NCI-H345 treated with DMSO at 0.1 percent for 48 hours (cell line): Measurements from ENCODE around the gene SPANXN2.
"Not testable (repeated sequence)": the region's sequence is repeated elsewhere in the genome, so short reads cannot be mapped to it uniquely, and the experiment has no call there.

ENCODE experiments used
- DNase-seq: peaks from one replicate; lab custom pipeline; 2025; ENCODE audit not compliant: unreplicated experiment; lab: John Stamatoyannopoulos, UW

The SPANXN2 gene, protein sequence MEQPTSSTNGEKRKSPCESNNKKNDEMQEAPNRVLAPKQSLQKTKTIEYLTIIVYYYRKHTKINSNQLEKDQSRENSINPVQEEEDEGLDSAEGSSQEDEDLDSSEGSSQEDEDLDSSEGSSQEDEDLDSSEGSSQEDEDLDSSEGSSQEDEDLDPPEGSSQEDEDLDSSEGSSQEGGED

GRCh38 chrX:143720652-143721051 lies at the start of gene SPANXN2:
Gene SPANXN2, minus strand, starts transcription at chrX:143720752. Its CDS starts 84 bp downstream, at chrX:143720668.
- DNase-seq = not testable (repeated sequence)

DNA sequence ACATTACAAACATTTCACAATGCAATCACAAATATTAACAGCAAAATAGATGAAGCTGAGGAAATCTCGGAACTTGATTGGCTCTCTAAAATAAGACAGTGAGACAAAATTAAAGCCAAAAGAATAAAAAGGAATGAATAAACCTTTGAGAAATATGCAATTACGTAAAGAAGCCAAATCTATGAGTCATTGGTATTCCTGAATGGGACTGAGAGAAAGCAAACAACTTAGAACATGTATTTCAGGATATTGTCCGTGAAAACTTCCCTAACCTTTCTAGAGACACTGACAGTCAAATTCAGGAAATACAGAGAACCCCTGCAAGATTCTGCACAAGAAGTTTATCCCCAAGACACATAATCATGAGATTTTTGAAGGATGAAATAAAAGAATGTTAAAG lies 48.4 kb upstream of the SPANXN2 start:
- no peak for DNase-seq

DNA sequence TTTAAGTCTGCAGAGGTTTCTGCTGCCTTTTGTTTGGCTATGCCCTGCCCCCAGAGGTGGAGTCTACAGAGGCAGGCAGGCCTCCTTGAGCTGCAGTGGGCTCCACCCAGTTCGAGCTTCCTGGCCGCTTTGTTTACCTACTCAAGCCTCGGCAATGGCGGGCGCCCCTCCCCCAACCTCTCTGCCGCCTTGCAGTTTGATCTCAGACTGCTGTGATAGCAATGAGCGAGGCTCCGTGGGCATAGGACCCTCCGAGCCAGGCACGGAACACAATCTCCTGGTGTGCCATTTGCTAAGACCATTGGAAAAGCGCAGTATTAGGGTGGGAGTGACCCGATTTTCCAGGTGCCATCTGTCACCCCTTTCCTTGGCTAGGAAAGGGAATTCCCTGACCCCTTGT lies 47.2 kb upstream of the SPANXN2 start:
- not testable (repeated sequence) for DNase-seq

GRCh38 chrX:143757887-143758286 lies 37.3 kb upstream of the SPANXN2 start:
- no peak for DNase-seq

DNA sequence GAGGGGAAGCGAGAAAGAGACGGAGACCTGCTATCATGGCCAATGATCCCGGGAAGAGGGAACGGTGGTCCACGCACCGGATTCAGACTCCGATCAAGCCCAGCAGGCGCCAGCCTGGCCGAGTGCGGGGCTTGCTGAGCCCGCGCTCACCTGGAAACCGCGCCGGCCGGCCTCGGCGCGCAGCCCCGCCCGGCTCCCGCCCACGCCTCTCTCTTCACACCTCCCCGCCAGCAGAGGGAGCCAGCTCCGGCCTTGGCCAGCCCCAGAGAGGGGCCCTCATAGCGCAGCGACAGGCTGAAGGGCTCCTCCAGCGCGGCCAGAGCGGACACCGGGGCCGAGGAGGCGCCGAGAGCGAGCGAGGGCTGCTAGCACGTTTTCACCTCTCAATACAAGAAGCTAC lies 36.8 kb upstream of the SPANXN2 start:
- DNase-seq = no peak

- DNase-seq = no peak
These were observed 33.6 kb upstream of the SPANXN2 start for GRCh38 chrX:143754183-143754582.

GRCh38 chrX:143733866-143734265 lies 13.3 kb upstream of the SPANXN2 start:
- no peak for DNase-seq

GRCh38 chrX:143726296-143726695 lies 5.7 kb upstream of the SPANXN2 start:
- no peak for DNase-seq

- DNase-seq = no peak
These were observed 19.1 kb downstream of the SPANXN2 start for GRCh38 chrX:143701460-143701859.

DNA sequence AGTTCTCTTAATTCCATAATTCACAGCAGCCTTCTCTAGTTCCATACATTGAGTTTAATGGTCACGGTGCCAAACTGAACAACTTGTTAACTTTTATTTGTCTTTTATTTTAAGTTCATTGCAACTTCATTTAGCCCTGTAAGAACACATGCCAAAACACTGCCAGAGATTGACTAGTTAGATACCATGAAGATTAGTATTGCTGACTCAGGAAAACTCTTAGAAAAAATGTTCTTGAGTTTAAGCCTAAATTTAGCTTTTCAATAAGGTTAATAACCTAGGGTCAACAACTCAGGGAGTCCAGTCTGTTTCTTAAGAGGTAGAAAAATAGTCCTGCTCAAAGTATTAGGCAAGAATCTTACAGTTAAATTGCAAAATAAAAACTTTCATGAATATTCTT lies 25.7 kb downstream of the SPANXN2 start:
- no peak for DNase-seq

DNA sequence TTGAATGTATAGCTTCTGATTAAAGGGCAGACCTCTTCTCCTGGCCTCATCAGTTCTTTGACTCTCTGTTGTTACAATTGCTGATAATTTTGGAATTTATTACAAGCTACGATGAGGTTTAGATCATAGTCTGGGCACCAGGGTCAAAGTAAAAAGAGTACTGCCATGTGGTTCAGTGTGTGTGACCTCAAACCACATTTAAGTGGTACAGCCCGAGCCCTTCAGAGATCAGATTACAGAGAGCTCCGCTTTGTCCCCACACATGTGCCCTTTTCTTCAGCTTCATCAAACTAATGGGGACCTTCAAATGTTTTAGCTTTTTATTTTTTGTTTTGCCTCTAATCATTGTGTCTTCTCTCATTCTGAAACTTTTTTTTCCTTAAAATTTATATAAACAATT lies 37.1 kb downstream of the SPANXN2 start:
- DNase-seq = no peak

- no peak for DNase-seq
These were observed 45.6 kb downstream of the SPANXN2 start for GRCh38 chrX:143674926-143675325.

DNA sequence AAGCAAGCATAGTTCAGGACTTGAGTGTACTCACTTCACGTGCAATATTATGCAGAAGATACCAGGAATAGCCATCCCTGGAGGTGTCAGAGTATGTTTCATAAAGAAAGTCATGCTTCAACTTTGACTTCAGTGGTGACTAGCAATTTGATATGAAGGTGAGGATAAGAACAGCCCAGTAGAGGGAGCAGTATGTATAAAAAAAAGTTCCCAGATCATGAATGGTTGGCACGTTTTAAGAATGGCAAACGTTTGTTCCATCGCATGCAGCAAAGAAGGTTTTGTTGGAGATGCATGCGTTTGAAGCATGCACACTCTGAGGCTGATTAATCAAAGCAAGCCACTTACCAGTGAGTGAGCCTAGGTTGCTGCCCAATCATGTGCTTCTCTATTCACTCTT lies 51.2 kb downstream of the SPANXN2 start:
- DNase-seq = no peak

DNA sequence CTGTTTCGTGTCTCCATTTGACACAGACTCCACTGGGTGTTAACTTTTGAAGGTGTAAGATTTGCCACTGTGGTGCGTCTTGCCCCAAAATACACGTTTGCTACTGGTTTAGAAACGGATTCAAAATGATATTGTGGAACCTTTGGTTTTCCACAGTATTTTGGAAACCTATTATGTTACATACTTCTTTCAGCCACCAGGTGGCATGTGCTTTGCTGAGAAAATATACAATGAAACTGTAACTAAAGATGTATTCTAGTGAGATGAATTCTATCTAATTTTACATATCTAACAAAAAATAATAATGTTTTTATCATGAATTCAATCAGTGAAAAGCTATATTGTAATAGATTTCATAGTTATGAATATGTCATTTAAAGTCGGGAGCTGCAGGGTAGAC lies 56.2 kb downstream of the SPANXN2 start:
- no peak for DNase-seq

GRCh38 chrX:143663755-143664154 lies 56.8 kb downstream of the SPANXN2 start:
- no peak for DNase-seq
